CD14-positive monocyte (primary cell): Measurements from ENCODE around the gene TEX38. TPM values are rescaled to one million over a fixed set of nuclear protein-coding genes. Genes with fewer than 3 reads are reported as not detected.

Experiments
- DNase-seq, 3 donors: peaks; one replicate each; pipeline ENCODE4 v3.0.0-alpha.2; 2011 to 2022
- H2AFZ ChIP-seq: 2 replicates; pipeline ENCODE4 v1.6.0; 2012; ENCODE audit warnings: mild to moderate bottlenecking, low read depth, low read length, inconsistent platforms; ENCODE audit not compliant: insufficient read depth, poor library complexity, severe bottlenecking
- H3K27ac ChIP-seq, 2 donors: 1 replicate in 1 of 2; 2 replicates in 1 of 2; pipeline ENCODE4 v1.5.1; 2012 to 2013; ENCODE audit warnings: low read length in 2 of 2, control low read depth in 1 of 2, inconsistent platforms in 1 of 2, low read depth in 1 of 2, mild to moderate bottlenecking in 1 of 2
- H3K27me3 ChIP-seq, 2 donors: one replicate each; pipeline versions ENCODE4 v1.6.0 to v1.6.1; 2011 to 2013; ENCODE audit warnings: low read length in 2 of 2; ENCODE audit not compliant: control insufficient read depth in 2 of 2, insufficient read depth in 2 of 2
- H3K36me3 ChIP-seq, 2 donors: replicated peaks in 1 of 2; 1 replicate in 1 of 2; 2 replicates in 1 of 2; pipeline versions ENCODE4 v1.5.1 to v1.6.1; 2012 to 2013; ENCODE audit warnings: low read length in 2 of 2, control low read depth in 1 of 2, inconsistent platforms in 1 of 2, mild to moderate bottlenecking in 1 of 2; ENCODE audit not compliant: insufficient read depth in 2 of 2, control insufficient read depth in 1 of 2
- H3K4me1 ChIP-seq, 2 donors: 1 replicate in 1 of 2; 2 replicates in 1 of 2; pipeline versions ENCODE4 v1.5.1 to v1.6.1; 2012 to 2013; ENCODE audit warnings: low read length in 2 of 2, control low read depth in 1 of 2, inconsistent platforms in 1 of 2, mild to moderate bottlenecking in 1 of 2, moderate library complexity in 1 of 2; ENCODE audit not compliant: insufficient read depth in 2 of 2, control insufficient read depth in 1 of 2
- H3K4me2 ChIP-seq: replicated peaks from 2 replicates; pipeline ENCODE3; 2012; ENCODE audit warnings: low read length, moderate library complexity, mild to moderate bottlenecking; ENCODE audit not compliant: poor library complexity, severe bottlenecking; ENCODE audit errors: extremely low read depth
- H3K4me3 ChIP-seq, 3 experiments: fragments of 200-600 bp in 1 of 3; sonication (generic) in 1 of 3; replicated peaks in 1 of 3; 1 replicate in 2 of 3; 2 replicates in 1 of 3; pipeline ENCODE4 v1.5.1; 2011 to 2013; ENCODE audit warnings: low read length in 3 of 3, mild to moderate bottlenecking in 3 of 3, control low read depth in 2 of 3, low read depth in 2 of 3, inconsistent platforms in 1 of 3, moderate library complexity in 1 of 3
- H3K79me2 ChIP-seq: 2 replicates; pipeline ENCODE4 v1.6.0; 2012; ENCODE audit warnings: mild to moderate bottlenecking, control low read depth, inconsistent platforms, low read length, moderate library complexity; ENCODE audit not compliant: insufficient read depth
- H3K9ac ChIP-seq: 2 replicates; pipeline ENCODE4 v1.6.0; 2017; ENCODE audit warnings: low read length, mild to moderate bottlenecking; ENCODE audit not compliant: insufficient read depth, poor library complexity, severe bottlenecking
- H3K9me3 ChIP-seq, 2 donors: replicated peaks in 1 of 2; 1 replicate in 1 of 2; 2 replicates in 1 of 2; pipeline versions ENCODE4 v1.5.1 to v1.6.1; 2012 to 2013; ENCODE audit warnings: low read length in 2 of 2, control low read depth in 1 of 2; ENCODE audit not compliant: control insufficient read depth in 1 of 2, insufficient read depth in 1 of 2
- H4K20me1 ChIP-seq: 2 replicates; pipeline ENCODE4 v1.6.0; 2012; ENCODE audit warnings: mild to moderate bottlenecking, low read length, control low read depth, moderate library complexity; ENCODE audit not compliant: insufficient read depth
- H3K27ac Mint-ChIP-seq, 7 donors: one replicate each; pipeline ENCODE4 v1.8.0; 2020; ENCODE audit warnings: mild to moderate bottlenecking in 7 of 7, mixed read lengths in 7 of 7, moderate library complexity in 6 of 7, inconsistent platforms in 2 of 7
- H3K27me3 Mint-ChIP-seq, 3 donors: one replicate each; pipeline ENCODE4 v1.8.0; 2021 to 2022; ENCODE audit warnings: low read depth in 3 of 3, mild to moderate bottlenecking in 3 of 3, mixed read lengths in 3 of 3, moderate library complexity in 3 of 3, inconsistent platforms in 1 of 3
- H3K36me3 Mint-ChIP-seq, 2 donors: one replicate each; pipeline ENCODE4 v1.8.0; 2020; ENCODE audit warnings: mixed read lengths in 2 of 2, inconsistent platforms in 1 of 2, mild to moderate bottlenecking in 1 of 2
- H3K4me1 Mint-ChIP-seq: one replicate; pipeline ENCODE4 v1.8.0; 2020; ENCODE audit warnings: mild to moderate bottlenecking, mixed read lengths
- H3K4me3 Mint-ChIP-seq, 2 donors: one replicate each; pipeline ENCODE4 v1.8.0; 2020; ENCODE audit warnings: mild to moderate bottlenecking in 2 of 2, mixed read lengths in 2 of 2, moderate library complexity in 1 of 2
- H3K9me3 Mint-ChIP-seq, 7 donors: one replicate each; pipeline ENCODE4 v1.8.0; 2020 to 2022; ENCODE audit warnings: mixed read lengths in 7 of 7, mild to moderate bottlenecking in 6 of 7, moderate library complexity in 6 of 7, inconsistent platforms in 2 of 7
- CTCF ChIP-seq: fragments of 200-600 bp; IDR thresholded peaks from one replicate; pipeline ENCODE4 v1.8.0; 2022; ENCODE audit warnings: antibody characterized with exemption, mild to moderate bottlenecking
- WGBS: methylation state at CpG from one replicate; pipeline ENCODE4 v1.1.5; 2013; ENCODE audit warnings: missing lambda C conversion rate; ENCODE audit not compliant: insufficient coverage; 5-methylcytosine and 5-hydroxymethylcytosine counted together
- intact Hi-C, 2 donors: fragments of 100-400 bp; cut with micrococcal nuclease; formaldehyde crosslinking; loops; one replicate each; pipeline versions ENCODE4 v1.15.0 to v1.15.1; 2023
- polyA plus RNA-seq, 3 donors: library from polyadenylated mRNA; depleted of rRNA in 1 of 3; unstranded in 2 of 3; stranded (reverse) in 1 of 3; fragments of 300-500 nt in 2 of 3; fragments of >200 nt in 1 of 3; fragmentation: Illumina TruSeq in 2 of 3; gene quantifications; 1 replicate in 2 of 3; 2 replicates in 1 of 3; pipeline ENCODE4 v1.2.3, GENCODE V29; 2012 to 2021

TEX38 gene
- polyA plus RNA-seq, 3 donors = not detected

GRCh38 chr1:46646331-46646730 lies 25.3 kb upstream of the TEX38 start:
- no peak overlapping the region for H3K27ac Mint-ChIP-seq
- Histone ChIP-seq H3K9me3 (peaks cover 0 to 9% of the 10 kb centered on the region in 2 donors), H3K4me1 (no peaks in the 10 kb centered on the region), H3K27me3 (no peaks in the 10 kb centered on the region), H4K20me1 (no peaks in the 10 kb centered on the region), H2AFZ (no peak overlapping the region), H3K36me3 (peaks cover 20 to 60% of the 10 kb centered on the region in 2 donors), H3K4me3 (no peak overlapping the region), H3K79me2 (no peaks in the 10 kb centered on the region), H3K4me2 (no peak overlapping the region), H3K27ac (no peak overlapping the region), H3K9ac (no peak overlapping the region)
- peaks cover 0 to 11% (median 7%) of the 10 kb centered on the region in 7 donors for H3K9me3 Mint-ChIP-seq
- H3K4me3 Mint-ChIP-seq = no peak overlapping the region
- no peak for DNase-seq
- H3K4me1 Mint-ChIP-seq = no peaks in the 10 kb centered on the region
- TF ChIP-seq CTCF = no peak
- no CpG with 5 or more reads among the region's 1 CpG for WGBS
- intact Hi-C loops = no loop called here
- H3K36me3 Mint-ChIP-seq = peaks cover 39 to 58% of the 10 kb centered on the region in 2 donors
- H3K27me3 Mint-ChIP-seq = no peaks in the 10 kb centered on the region

- Histone ChIP-seq H2AFZ (no peak overlapping the region), H3K27ac (no peak overlapping the region), H3K36me3 (peaks cover 20 to 59% of the 10 kb centered on the region in 2 donors), H3K4me1 (no peaks in the 10 kb centered on the region), H3K9me3 (peaks cover 0 to 9% of the 10 kb centered on the region in 2 donors), H3K79me2 (no peaks in the 10 kb centered on the region), H3K27me3 (no peaks in the 10 kb centered on the region), H3K9ac (no peak overlapping the region), H3K4me2 (no peak overlapping the region), H3K4me3 (no peak overlapping the region), H4K20me1 (no peaks in the 10 kb centered on the region)
- Mint-ChIP-seq H3K4me3 (no peak overlapping the region), H3K36me3 (peaks cover 40 to 55% of the 10 kb centered on the region in 2 donors), H3K4me1 (no peaks in the 10 kb centered on the region), H3K27ac (no peak overlapping the region), H3K9me3 (peaks cover 0 to 11% (median 7%) of the 10 kb centered on the region in 7 donors), H3K27me3 (no peaks in the 10 kb centered on the region)
- WGBS = no CpG with 5 or more reads among the region's 2 CpGs
- intact Hi-C loops = no loop called here
- DNase-seq = no peak
- no peak for TF ChIP-seq CTCF
Observed at GRCh38 chr1:46646844-46647243, 24.8 kb upstream of the TEX38 start.
